LNCaP clone FGC (cell line): ENCODE measurements around the gene FREY1.

Source experiments
- DNase-seq: peaks from one replicate; pipeline ENCODE4 v3.0.0-alpha.2; 2011; ENCODE audit warnings: low read depth
- H3K4me3 ChIP-seq: 2 replicates; pipeline ENCODE4 v1.5.1; 2011; ENCODE audit warnings: mild to moderate bottlenecking, low read depth, low read length, control low read depth
- CTCF ChIP-seq: IDR thresholded peaks from 2 replicates; pipeline ENCODE4 v1.5.1; 2012; ENCODE audit warnings: mild to moderate bottlenecking; ENCODE audit not compliant: control insufficient read depth, insufficient read depth; ENCODE audit errors: extremely low read depth

The FREY1 gene

DNA sequence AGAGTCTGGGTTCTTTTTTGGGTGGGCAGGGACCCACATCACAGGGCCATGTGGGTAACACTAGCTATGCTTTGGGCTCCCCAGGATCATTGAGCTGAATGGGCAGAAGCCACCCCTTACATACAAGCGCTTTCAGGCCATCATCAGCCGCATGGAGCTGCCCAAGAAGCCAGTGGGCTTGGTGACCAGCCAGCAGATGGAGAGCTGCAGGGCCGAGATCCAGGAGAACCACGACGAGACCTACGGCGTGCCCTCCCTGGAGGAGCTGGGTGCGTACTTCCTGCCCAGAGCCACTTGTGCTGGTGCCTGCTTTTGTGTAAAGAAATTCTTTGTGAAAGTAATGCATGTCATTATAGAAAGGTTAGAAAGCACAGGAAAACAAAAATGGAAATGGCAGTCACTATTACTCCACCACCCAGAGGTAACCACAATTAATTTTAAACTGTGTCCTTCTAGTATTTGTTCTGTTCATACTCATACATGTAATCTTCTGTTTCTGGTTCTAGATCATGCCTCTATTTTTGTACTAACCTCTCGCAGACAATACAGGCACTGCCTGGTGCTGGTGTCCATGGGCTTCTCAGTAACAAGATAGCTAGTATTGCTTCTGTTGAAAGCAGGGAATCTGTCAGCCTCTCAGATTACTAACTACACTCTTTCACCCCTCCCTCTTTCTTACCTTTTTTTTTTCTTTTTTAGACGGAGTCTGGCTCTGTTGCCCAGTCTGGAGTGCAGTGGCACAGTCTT lies 46.1 kb downstream of the FREY1 start:
- no peak for DNase-seq
- TF ChIP-seq CTCF, result no peak
- H3K4me3 ChIP-seq, result no peak overlapping the region

GRCh38 chr11:45860348-45860747 lies 46.7 kb downstream of the FREY1 start:
- no peak for DNase-seq
- H3K4me3 ChIP-seq, result no peak overlapping the region
- no peak for TF ChIP-seq CTCF

DNA sequence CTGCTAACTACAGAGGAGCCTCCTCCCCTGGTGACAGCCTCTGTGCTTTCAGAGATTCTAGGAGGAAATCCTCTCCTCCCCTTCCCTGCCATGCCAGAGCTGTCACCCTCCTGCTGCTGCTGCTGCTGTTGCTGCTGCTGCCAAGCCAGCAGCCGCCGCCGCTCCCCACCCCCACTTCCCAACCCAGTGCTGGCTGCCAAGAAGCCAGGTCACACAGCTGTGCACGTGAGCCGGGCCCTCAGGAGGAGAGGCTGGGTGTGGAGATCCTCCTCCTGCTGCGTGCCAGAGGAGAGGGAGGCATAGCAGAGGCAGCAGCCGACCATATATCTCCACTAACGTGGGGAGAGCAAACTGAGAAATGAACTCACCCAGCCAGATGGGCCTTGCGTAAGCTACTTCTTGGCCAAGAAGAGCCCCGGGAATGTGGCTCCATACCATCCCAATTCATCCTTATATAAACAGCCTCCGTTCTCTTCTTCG lies 47.4 kb downstream of the FREY1 start:
- H3K4me3 ChIP-seq, result no peak overlapping the region
- no peak for TF ChIP-seq CTCF
- DNase-seq, result peak; percentile 65

GRCh38 chr11:45858751-45859398 lies 48.2 kb downstream of the FREY1 start:
- no peak for DNase-seq
- no peak overlapping the region for H3K4me3 ChIP-seq
- no peak for TF ChIP-seq CTCF

GRCh38 chr11:45857961-45858474 lies 49.1 kb downstream of the FREY1 start:
- H3K4me3 ChIP-seq, result no peak overlapping the region
- no peak for TF ChIP-seq CTCF
- no peak for DNase-seq
